Astrocyte of the spinal cord (primary cell): ENCODE data around the gene RAB3D.
"Not testable (repeated sequence)": the region's sequence is repeated elsewhere in the genome, so short reads cannot be mapped to it uniquely, and the experiment has no call there.

ENCODE experiments used
- DNase-seq: peaks from one replicate; pipeline ENCODE4 v3.0.0; 2011; ENCODE audit warnings: low read depth, low spot score
- H3K4me3 ChIP-seq: 2 replicates; pipeline ENCODE4 v1.5.1; 2011; ENCODE audit warnings: low read depth, mild to moderate bottlenecking, low read length, moderate library complexity
- in situ Hi-C: cut with HindIII; loops from 2 replicates; pipeline ENCODE4 v1.10.0; 2017; ENCODE audit warnings: low sequenced_read_pairs
- TF ChIP-seq, protein P1 (sequence below): IDR thresholded peaks from 2 replicates; pipeline ENCODE4 v1.5.1; 2012; ENCODE audit warnings: low read depth, mild to moderate bottlenecking, low read length, inconsistent platforms

The RAB3D gene

DNA sequence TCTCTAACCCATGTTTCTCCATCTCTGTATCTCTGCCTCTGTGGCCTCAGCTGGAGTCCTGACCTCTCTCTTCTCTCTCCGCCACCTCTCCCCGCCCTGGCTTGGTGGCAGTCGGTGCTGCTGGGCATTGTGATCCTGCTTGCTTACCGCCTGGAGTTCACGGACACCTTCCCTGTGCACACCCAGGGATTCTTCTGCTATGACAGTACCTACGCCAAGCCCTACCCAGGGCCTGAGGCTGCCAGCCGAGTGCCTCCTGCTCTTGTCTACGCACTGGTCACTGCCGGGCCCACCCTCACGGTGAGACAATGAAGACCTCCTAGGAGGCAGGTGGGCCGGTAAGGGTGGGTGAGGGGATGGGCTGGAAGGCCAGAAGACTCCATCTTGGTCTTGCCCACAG, 20.0 kb upstream of the RAB3D start:
- TF ChIP-seq, protein P1, sequence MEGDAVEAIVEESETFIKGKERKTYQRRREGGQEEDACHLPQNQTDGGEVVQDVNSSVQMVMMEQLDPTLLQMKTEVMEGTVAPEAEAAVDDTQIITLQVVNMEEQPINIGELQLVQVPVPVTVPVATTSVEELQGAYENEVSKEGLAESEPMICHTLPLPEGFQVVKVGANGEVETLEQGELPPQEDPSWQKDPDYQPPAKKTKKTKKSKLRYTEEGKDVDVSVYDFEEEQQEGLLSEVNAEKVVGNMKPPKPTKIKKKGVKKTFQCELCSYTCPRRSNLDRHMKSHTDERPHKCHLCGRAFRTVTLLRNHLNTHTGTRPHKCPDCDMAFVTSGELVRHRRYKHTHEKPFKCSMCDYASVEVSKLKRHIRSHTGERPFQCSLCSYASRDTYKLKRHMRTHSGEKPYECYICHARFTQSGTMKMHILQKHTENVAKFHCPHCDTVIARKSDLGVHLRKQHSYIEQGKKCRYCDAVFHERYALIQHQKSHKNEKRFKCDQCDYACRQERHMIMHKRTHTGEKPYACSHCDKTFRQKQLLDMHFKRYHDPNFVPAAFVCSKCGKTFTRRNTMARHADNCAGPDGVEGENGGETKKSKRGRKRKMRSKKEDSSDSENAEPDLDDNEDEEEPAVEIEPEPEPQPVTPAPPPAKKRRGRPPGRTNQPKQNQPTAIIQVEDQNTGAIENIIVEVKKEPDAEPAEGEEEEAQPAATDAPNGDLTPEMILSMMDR, result no peak
- in situ Hi-C loops, result no loop called here
- DNase-seq, result no peak
- no peak overlapping the region for H3K4me3 ChIP-seq

DNA sequence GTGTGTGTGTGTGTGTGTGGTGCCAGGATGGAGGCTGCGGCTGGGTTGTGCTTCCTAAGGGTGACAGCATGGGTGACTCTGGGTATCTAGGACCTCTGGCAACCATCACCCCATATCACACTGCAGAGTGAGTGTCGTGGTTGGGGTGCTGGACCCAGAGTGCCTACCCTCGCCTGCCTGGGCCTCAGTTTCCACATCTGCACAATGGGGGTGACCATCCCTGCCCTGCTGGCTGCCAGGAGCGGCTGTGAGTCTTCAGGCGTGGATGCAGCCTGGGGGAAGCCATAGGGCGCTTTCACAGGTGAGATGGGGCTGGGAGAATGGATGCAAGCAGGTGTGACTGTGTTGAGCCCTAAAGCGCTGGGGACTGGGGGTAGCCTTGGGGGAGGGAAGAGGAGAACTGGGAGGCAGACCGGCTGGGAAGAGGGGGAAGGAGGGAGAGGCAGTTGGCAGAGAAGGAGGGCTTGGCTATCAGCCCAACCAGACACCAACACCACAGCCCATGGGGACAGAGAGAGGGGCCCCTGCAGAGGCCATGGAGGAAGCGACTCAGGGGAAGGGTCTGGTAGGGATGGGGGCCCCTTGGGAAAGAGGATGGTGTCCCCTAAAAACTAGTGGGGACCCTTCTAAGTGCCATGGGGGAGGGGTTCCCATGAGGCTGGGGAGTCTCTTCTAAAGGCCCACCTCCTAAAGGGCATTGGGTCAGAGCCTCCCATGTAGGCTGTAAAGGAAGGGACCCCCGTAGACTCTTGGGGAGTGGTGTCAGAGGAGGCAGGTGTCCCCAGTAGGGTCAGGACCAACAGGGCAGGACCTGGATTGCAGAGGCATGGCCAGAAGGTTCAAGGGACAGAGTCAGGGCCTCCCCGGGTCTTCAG, 17.5 kb upstream of the RAB3D start:
- DNase-seq, result no peak
- TF ChIP-seq, protein P1, result no peak
- H3K4me3 ChIP-seq, result no peak overlapping the region
- in situ Hi-C loops, result no loop called here

DNA sequence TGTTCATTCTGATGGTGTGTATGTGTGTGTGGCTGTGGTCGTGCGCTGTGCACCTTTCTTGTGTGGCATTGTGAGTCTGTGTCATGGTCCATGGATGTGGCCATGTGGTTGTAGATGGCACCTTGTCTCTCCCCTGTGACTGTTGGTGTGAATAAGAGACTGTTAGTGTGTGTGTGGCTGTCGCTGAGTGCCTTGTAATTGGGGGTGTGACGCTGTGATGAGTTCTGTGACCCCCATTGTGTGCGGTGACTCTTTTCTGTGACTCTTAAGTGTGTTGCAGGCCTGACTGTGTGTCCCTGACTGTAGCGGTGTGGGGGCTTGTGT, 16.6 kb upstream of the RAB3D start:
- TF ChIP-seq, protein P1, result no peak
- no peak for DNase-seq

DNA sequence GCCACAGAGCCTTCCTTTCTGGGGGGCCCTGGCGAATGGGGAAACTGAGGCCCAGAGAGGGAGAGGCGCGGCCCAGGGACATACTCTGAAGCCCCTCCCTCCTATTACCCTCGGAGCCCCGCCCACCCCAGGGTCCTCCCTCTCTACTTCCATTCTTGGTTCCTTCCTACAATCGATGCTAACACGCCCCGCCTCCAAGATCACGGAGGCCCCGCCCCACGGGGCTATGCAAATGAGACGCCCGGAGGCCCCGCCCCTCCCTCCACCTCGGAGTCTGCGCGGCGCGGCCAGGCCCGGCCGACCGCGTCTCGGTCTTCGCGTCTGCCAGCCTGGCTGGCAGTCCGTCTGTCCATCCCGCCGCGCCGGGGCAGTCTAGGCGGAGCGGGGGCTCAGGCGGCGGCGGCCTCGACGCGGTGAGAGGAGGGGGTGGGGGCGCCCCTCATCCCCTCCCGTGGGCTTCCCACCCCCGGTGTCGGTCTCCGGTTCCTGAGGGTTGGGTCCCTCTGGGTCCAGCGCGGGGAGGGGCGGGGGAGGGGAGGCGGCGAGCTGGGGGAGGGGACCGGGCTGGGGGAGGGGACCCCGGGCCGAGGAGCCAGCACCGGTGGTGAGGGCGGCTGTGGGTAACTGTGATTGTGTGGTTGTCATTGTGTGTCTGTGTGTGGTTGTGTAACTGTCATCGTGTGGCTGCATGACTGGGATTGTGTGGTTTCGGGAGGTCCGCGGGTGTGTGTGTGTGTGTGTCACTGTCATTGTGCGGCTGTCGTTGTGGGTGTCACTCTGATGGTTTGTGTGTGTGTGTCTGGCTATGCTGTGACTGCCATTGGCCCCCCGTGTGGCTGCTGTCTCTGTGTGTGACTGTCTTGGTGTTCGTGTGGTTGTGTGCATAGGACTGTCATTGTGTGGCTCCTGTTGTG, 16.0 kb upstream of the RAB3D start, which contains the start of gene PLPPR2:
PLPPR2 (plus strand) TSS at position 273 of the 914 bp plus-strand sequence. CDS start 2,242 bp downstream, outside the sequence.
- peak; percentile 91 for DNase-seq
- in situ Hi-C loops, result no loop called here
- TF ChIP-seq, protein P1, result no peak
- H3K4me3 ChIP-seq, result peak within 1 kb of the TSS; percentile 65

More for the DNA sequence above, 16.6 kb upstream of the RAB3D start:
- peak overlapping the region; percentile 65 for H3K4me3 ChIP-seq
- in situ Hi-C loops, result no loop called here

DNA sequence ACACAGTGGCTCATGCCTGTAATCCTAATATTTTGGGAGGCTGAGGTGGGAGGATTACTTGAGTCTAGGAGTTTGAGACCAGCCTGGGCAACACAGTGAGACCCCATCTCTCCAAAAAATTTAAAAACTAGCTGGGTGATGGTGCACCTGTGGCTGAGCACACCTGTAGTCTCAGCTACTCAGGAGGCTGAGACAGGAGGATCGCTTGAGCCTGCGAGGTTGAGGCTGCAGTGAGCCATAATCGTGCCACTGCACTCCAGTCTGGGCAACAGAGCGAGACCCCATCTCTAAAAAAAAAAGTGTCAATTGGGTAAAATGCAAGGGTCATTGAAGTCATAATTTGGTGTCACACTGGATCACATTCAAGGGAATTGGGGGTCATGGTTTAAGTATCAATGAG, 14.6 kb upstream of the RAB3D start:
- in situ Hi-C loops, H3K4me3 ChIP-seq, DNase-seq: not testable (repeated sequence)

DNA sequence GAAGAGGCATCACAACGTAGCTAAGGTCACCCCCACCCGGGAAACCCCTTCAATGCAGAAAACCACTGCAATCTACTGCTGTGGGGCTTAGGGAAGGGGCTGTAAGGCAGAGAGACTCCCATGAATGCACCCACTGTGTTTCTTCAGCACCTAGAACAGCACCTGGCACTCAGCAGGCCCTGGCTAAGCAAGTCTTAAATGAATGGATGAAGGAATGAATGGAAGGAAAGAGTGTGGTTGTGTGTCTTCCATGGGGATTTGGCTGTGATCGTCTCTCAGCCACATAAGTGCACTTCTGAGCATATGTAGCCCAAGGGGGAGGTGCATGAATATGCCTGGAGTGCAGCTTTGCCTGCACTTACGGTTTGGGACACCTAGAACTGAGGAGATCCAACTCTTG, 9.7 kb upstream of the RAB3D start:
- in situ Hi-C loops, result no loop called here
- no peak overlapping the region for H3K4me3 ChIP-seq
- no peak for DNase-seq
- TF ChIP-seq, protein P1, result no peak
